Fibroblast of skin of abdomen (primary cell): ENCODE measurements around the gene SOAT1.
"Not testable (repeated sequence)": the region's sequence is repeated elsewhere in the genome, so short reads cannot be mapped to it uniquely, and the experiment has no call there.

Experiments
- DNase-seq: peaks from one replicate; pipeline ENCODE4 v3.0.0-alpha.2; 2013

SOAT1 gene

DNA sequence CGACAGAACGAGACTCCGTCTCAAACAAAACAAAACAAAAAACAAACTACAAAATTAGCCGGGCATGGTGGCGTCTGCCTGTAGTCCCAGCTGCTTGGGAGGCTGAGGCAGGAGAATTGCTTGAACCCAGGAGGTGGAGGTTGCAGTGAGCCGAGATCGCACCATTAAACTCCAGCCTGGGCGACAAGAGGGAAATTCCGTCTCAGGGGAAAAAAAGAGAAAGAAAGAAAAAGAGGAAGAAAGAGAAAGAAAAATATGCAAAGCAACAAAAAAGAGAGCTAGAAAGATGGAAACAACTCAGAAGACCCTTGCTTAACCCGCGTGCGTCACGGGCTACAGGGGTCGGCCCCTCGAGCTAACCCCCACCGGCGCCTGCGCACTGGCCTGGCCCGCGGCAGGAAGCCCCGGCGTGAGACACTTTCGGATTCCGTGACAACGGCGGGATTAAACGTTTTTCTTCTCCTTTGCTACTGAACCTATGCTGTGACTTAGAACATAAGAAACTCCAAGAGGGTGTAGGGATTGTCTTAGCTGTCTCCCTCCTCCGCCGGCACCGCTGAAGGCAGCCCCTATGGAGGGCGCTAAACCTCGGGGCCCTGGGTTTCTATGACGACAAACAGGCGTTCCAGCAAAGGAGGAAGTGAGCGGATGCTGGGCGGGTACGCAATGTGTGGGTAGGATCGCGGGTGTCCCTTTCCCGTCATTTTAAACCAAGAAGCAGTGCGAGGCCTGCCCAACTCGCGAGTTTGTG lies 71.9 kb downstream of the SOAT1 start, which contains the start of gene AXDND1:
Gene AXDND1, plus strand, starts transcription at position 630 of the 751 bp plus-strand sequence. CDS start 539 bp downstream, outside the sequence.
- peak; percentile 89 for DNase-seq

DNA sequence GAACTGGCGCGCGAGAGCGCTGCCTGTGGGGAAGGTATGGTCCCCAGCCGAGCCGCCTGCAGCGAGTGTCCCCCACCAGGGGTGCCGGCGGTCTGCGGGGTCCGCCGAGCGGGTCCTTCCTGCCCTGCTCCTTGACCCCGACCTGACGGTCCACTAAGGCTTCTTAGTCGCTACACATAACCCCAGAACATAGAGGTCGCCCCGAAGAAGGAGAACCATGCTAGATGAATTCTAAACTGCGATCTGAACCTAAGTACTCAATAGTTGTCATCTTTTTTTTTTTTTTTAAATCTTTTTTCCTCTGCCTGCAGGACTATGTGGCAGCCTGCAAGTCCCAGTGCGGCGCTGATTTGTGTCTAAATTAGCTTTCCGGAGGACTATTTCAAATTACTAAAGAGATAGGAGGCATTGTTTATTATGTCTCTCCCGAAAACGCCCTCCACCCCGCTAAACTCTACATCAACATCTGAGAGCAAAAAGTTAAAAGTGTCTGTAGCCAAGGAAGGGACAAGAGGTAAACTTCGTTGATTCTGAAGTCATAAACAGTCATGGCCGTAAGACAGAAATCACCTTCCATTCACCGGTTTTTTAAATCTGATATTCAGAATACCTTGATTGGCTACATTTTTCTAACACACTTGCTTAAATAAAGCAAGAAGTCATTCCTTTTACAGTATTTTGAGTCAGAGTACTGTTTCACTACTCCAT lies 72.7 kb downstream of the SOAT1 start:
- DNase-seq = peak; percentile 9

- DNase-seq = peak; percentile 60
Observed at GRCh38 chr1:179369751-179370341, 76.2 kb downstream of the SOAT1 start.

GRCh38 chr1:179372160-179372559 lies 78.6 kb downstream of the SOAT1 start:
- DNase-seq = no peak

GRCh38 chr1:179376223-179376622 lies 82.6 kb downstream of the SOAT1 start:
- no peak for DNase-seq

- DNase-seq = no peak
Observed at GRCh38 chr1:179380299-179380698, 86.7 kb downstream of the SOAT1 start.

DNA sequence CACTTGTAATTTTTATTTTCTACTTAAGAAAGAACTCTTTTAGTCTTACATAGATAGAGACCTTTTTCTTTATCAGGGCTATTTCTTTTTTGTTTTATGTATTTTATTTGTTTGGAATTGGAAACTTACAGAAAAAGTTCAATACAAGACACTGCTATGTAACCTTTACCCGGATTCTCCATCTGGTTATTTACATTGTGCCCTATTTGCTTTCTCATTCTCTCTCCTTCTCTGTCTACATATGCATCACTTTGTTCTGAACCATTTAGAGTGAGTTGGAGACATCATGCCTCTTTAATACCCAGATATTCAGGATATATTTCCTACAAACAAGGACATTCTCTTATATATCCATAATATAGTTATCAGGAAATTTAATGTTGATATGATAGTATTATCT lies 90.4 kb downstream of the SOAT1 start:
- no peak for DNase-seq

GRCh38 chr1:179385510-179385909 lies 91.9 kb downstream of the SOAT1 start:
- DNase-seq = no peak

GRCh38 chr1:179393721-179394120 lies 100.1 kb downstream of the SOAT1 start:
- DNase-seq = no peak

DNA sequence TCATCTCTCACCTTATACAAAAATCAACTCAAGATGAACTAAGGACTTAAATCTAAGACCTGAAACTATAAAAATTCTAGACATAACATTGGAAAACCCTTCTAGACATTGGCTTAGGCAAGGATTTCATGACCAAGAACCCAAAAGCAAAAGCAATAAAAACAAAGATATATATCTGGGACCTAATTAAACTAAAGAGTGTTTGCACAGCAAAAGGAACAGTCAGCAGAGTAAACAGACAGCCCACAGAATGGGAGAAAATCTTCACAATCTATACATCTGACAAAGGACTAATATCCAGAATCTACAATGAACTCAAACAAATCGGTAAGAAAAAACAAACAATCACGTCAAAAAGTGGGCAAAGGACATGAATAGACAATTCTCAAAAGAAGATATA lies 105.8 kb downstream of the SOAT1 start:
- not testable (repeated sequence) for DNase-seq
